Mesenchymal stem cell (in vitro differentiated cells and primary cell): Measurements from ENCODE around the gene PPP2R2D.

Source experiments
- DNase-seq: peaks from one replicate; pipeline ENCODE4 v3.0.0-alpha.2; 2013
- H2AFZ ChIP-seq: one replicate; pipeline ENCODE4 v1.6.1; 2013; ENCODE audit warnings: low read depth, mild to moderate bottlenecking, control low read depth, inconsistent platforms, low read length, moderate library complexity
- H2AK5ac ChIP-seq: 2 replicates; pipeline ENCODE4 v1.6.1; 2013; ENCODE audit warnings: low read length, moderate library complexity, mild to moderate bottlenecking, inconsistent platforms; ENCODE audit not compliant: severe bottlenecking
- H2BK120ac ChIP-seq: one replicate; pipeline ENCODE4 v1.6.1; 2013; ENCODE audit warnings: low read depth, mild to moderate bottlenecking, inconsistent platforms, low read length, moderate library complexity
- H2BK12ac ChIP-seq, 2 experiments: one replicate each; pipeline ENCODE4 v1.6.1; 2013; ENCODE audit warnings: inconsistent platforms in 2 of 2, low read length in 2 of 2, mild to moderate bottlenecking in 2 of 2, moderate library complexity in 2 of 2, control low read depth in 1 of 2
- H2BK15ac ChIP-seq: one replicate; pipeline ENCODE4 v1.6.1; 2013; ENCODE audit warnings: mild to moderate bottlenecking, low read depth, inconsistent platforms; ENCODE audit not compliant: poor library complexity, severe bottlenecking
- H2BK5ac ChIP-seq: 2 replicates; pipeline ENCODE4 v1.6.1; 2013; ENCODE audit warnings: low read depth, mild to moderate bottlenecking, low read length, control low read depth, inconsistent platforms; ENCODE audit not compliant: poor library complexity, severe bottlenecking
- H3K14ac ChIP-seq, 2 experiments: one replicate each; pipeline ENCODE4 v1.6.1; 2013; ENCODE audit warnings: inconsistent platforms in 2 of 2, low read length in 2 of 2, control low read depth in 1 of 2, mild to moderate bottlenecking in 1 of 2, moderate library complexity in 1 of 2
- H3K18ac ChIP-seq, 2 experiments: one replicate each; pipeline ENCODE4 v1.6.1; 2013; ENCODE audit warnings: inconsistent platforms in 2 of 2, low read length in 2 of 2, control low read depth in 1 of 2, low read depth in 1 of 2, mild to moderate bottlenecking in 1 of 2
- H3K23ac ChIP-seq, 2 experiments: one replicate each; pipeline ENCODE4 v1.6.1; 2013; ENCODE audit warnings: inconsistent platforms in 2 of 2, low read length in 2 of 2, mild to moderate bottlenecking in 2 of 2, moderate library complexity in 2 of 2, control low read depth in 1 of 2
- H3K27ac ChIP-seq: 2 replicates; pipeline ENCODE4 v1.5.1; 2013; ENCODE audit warnings: mild to moderate bottlenecking, moderate library complexity, low read length, control low read depth, inconsistent platforms; ENCODE audit not compliant: poor library complexity, severe bottlenecking
- H3K27me3 ChIP-seq, 2 experiments: 2 replicates each; pipeline versions ENCODE4 v1.6.1 to v1.7.0; 2013; ENCODE audit warnings: low read length in 2 of 2, mild to moderate bottlenecking in 2 of 2, moderate library complexity in 2 of 2, control low read depth in 1 of 2, inconsistent platforms in 1 of 2; ENCODE audit not compliant: control insufficient read depth in 1 of 2, insufficient read depth in 1 of 2
- H3K36me3 ChIP-seq, 2 experiments: 2 replicates each; pipeline versions ENCODE4 v1.6.1 to v1.7.0; 2013; ENCODE audit warnings: low read length in 2 of 2, control low read depth in 1 of 2, inconsistent platforms in 1 of 2, low read depth in 1 of 2, mild to moderate bottlenecking in 1 of 2; ENCODE audit not compliant: insufficient read depth in 2 of 2, control insufficient read depth in 1 of 2
- H3K4ac ChIP-seq, 2 experiments: one replicate each; pipeline ENCODE4 v1.6.1; 2013; ENCODE audit warnings: inconsistent platforms in 2 of 2, low read length in 2 of 2, mild to moderate bottlenecking in 2 of 2, moderate library complexity in 2 of 2, control low read depth in 1 of 2, low read depth in 1 of 2
- H3K4me1 ChIP-seq: 2 replicates; pipeline ENCODE4 v1.6.1; 2013; ENCODE audit warnings: low read depth, low read length, control low read depth; ENCODE audit not compliant: control insufficient read depth, insufficient read depth
- H3K4me2 ChIP-seq: 2 replicates; pipeline ENCODE4 v1.6.1; 2013; ENCODE audit warnings: low read length, mild to moderate bottlenecking, inconsistent platforms; ENCODE audit not compliant: poor library complexity, severe bottlenecking
- H3K4me3 ChIP-seq, 2 experiments: 2 replicates each; pipeline versions ENCODE4 v1.5.1 to v1.7.0; 2013; ENCODE audit warnings: low read length in 2 of 2, mild to moderate bottlenecking in 2 of 2, control low read depth in 1 of 2, low read depth in 1 of 2; ENCODE audit not compliant: insufficient read depth in 1 of 2
- H3K79me1 ChIP-seq: replicated peaks from 2 replicates; pipeline ENCODE4 v1.6.1; 2013; ENCODE audit warnings: mild to moderate bottlenecking, control low read depth, low read length, inconsistent platforms; ENCODE audit not compliant: poor library complexity, severe bottlenecking
- H3K9ac ChIP-seq: 2 replicates; pipeline ENCODE4 v1.7.0; 2013; ENCODE audit warnings: mild to moderate bottlenecking, low read length, moderate library complexity
- H3K9me3 ChIP-seq: 2 replicates; pipeline ENCODE4 v1.7.0; 2013; ENCODE audit warnings: mild to moderate bottlenecking, low read length; ENCODE audit not compliant: control insufficient read depth
- H4K8ac ChIP-seq: one replicate; pipeline ENCODE4 v1.6.1; 2013; ENCODE audit warnings: inconsistent platforms, mild to moderate bottlenecking, low read length, moderate library complexity
- H4K91ac ChIP-seq: one replicate; pipeline ENCODE4 v1.6.1; 2013; ENCODE audit warnings: mild to moderate bottlenecking, low read length, inconsistent platforms
- WGBS: methylation state at CpG from one replicate; pipeline ENCODE4 v1.1.7; 2013; ENCODE audit warnings: mixed read lengths; 5-methylcytosine and 5-hydroxymethylcytosine counted together

The PPP2R2D gene

DNA sequence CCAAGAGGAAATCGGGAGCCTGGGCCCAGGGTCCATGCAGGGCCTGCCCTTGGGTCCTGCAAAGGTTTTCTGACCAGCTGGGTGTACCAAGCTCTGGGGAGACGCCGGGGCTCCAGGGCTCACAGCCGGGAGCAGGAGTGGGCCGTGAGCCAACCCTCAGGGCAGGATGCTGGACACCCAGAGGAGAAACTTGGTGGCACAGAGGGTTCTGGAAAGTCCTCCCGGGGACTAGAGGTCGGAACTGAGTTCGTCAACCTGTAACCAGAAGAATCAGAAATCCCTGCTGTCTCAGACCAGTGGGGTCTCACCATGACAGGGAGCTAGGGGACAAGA lies 29.2 kb upstream of the PPP2R2D start:
- 76% methylated on average over 8 of the region's 8 CpGs for WGBS
- Histone ChIP-seq H2AK5ac (no peak overlapping the region), H3K18ac (no peak overlapping the region), H2BK120ac (no peak overlapping the region), H3K23ac (no peak overlapping the region), H3K36me3 (no peaks in the 10 kb centered on the region), H2BK5ac (no peak overlapping the region), H3K14ac (no peak overlapping the region), H3K4me3 (no peak overlapping the region), H3K4me2 (no peak overlapping the region), H3K9ac (no peak overlapping the region), H4K8ac (no peak overlapping the region), H2BK15ac (no peak overlapping the region), H3K9me3 (no peaks in the 10 kb centered on the region), H2BK12ac (no peak overlapping the region), H3K27me3 (peaks cover 17 to 56% of the 10 kb centered on the region in 2 experiments), H2AFZ (no peak overlapping the region), H3K79me1 (no peaks in the 10 kb centered on the region), H3K4me1 (peaks cover 4% of the 10 kb centered on the region), H4K91ac (no peak overlapping the region), H3K4ac (no peak overlapping the region), H3K27ac (no peak overlapping the region)
- DNase-seq = no peak

- DNase-seq = no peak
- H3K36me3 ChIP-seq = no peaks in the 10 kb centered on the region
- H4K91ac ChIP-seq = no peak overlapping the region
- H3K4me3 ChIP-seq = no peak overlapping the region
- H3K18ac ChIP-seq = no peak overlapping the region
- H3K4me2 ChIP-seq = no peak overlapping the region
- no peak overlapping the region for H3K27ac ChIP-seq
- no peak overlapping the region for H2AFZ ChIP-seq
- no peaks in the 10 kb centered on the region for H3K79me1 ChIP-seq
- no peak overlapping the region for H2AK5ac ChIP-seq
- no peaks in the 10 kb centered on the region for H3K9me3 ChIP-seq
- WGBS = 89% methylated on average over 27 of the region's 27 CpGs
- peaks cover 4% of the 10 kb centered on the region for H3K4me1 ChIP-seq
- H4K8ac ChIP-seq = no peak overlapping the region
- no peak overlapping the region for H3K4ac ChIP-seq
- no peak overlapping the region for H3K23ac ChIP-seq
- no peak overlapping the region for H3K9ac ChIP-seq
- H3K14ac ChIP-seq = no peak overlapping the region
- no peak overlapping the region for H2BK120ac ChIP-seq
- no peak overlapping the region for H2BK15ac ChIP-seq
- no peak overlapping the region for H2BK12ac ChIP-seq
- peaks cover 18 to 59% of the 10 kb centered on the region in 2 experiments for H3K27me3 ChIP-seq
- no peak overlapping the region for H2BK5ac ChIP-seq
Measured at GRCh38 chr10:131872011-131872826, 28.6 kb upstream of the PPP2R2D start.

DNA sequence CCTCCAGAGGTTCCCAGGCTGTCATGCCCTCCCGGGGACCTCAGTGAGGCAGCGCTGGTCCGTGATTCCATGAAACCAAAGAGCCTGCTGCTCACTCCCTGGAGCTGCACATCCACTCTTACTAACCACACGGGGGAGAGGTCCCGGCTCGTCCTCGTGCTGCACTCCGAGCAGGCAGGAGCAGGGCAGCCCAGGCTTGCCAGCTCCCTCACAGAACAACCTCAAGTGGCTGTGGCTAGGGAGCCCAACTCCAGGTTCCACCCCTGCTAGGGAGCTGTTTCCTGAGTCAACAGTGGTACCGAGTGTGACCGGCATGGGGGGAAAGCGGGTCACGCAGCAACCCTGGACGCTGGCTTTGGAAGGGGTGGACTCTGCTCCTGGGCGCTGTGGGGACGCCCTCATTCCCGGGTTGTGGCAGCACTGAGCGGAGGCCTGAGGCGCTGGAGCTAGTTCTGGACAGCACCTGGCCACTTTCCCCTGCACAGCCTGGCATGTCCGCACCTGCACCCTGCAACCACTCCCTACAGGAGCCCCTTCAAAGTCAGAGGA lies 27.9 kb upstream of the PPP2R2D start:
- Histone ChIP-seq H3K14ac (no peak overlapping the region), H2BK5ac (no peak overlapping the region), H3K9ac (no peak overlapping the region), H3K27ac (no peak overlapping the region), H3K4me2 (no peak overlapping the region), H2AK5ac (no peak overlapping the region), H3K79me1 (no peaks in the 10 kb centered on the region), H3K36me3 (no peaks in the 10 kb centered on the region), H3K27me3 (peaks cover 18 to 62% of the 10 kb centered on the region in 2 experiments), H3K23ac (no peak overlapping the region), H3K4me1 (peaks cover 4% of the 10 kb centered on the region), H2BK15ac (no peak overlapping the region), H3K9me3 (no peaks in the 10 kb centered on the region), H2AFZ (no peak overlapping the region), H4K8ac (no peak overlapping the region), H3K4me3 (no peak overlapping the region), H3K4ac (no peak overlapping the region), H2BK12ac (no peak overlapping the region), H2BK120ac (no peak overlapping the region), H3K18ac (no peak overlapping the region), H4K91ac (no peak overlapping the region)
- no peak for DNase-seq
- WGBS = 83% methylated on average over 19 of the region's 19 CpGs

DNA sequence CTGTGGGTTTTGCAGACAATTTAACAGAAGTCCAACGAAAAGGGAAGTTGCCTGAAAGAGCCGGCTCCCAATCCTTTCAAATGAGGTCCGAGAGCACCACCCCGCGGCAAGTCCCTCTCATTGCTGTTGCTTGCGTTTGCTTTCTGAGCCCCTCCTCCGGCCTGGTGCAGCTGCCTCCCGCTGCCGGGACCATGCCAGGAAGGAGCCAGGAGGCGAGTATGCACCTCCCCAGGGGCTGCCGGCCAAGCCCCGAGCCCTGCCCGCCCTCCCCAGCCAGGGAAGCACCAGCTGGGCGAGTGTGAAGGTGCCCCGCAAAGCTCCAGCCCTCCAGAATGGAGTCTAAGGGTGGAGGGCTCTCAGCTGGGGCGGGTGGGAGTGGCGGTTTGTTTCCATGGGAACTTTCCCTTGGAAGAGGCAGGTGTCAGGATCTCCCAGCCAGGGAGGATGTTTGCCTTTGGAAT lies 25.8 kb upstream of the PPP2R2D start:
- H3K27ac ChIP-seq = no peak overlapping the region
- peak; percentile 74 for DNase-seq
- no peak overlapping the region for H3K14ac ChIP-seq
- no peak overlapping the region for H2BK12ac ChIP-seq
- WGBS = 5% methylated on average over 13 of the region's 17 CpGs
- H3K18ac ChIP-seq = no peak overlapping the region
- no peak overlapping the region for H2AK5ac ChIP-seq
- H2BK120ac ChIP-seq = no peak overlapping the region
- H3K23ac ChIP-seq = no peak overlapping the region
- H3K9ac ChIP-seq = no peak overlapping the region
- peak overlapping the region; percentile 8 for H3K4me2 ChIP-seq
- H2BK5ac ChIP-seq = no peak overlapping the region
- no peak overlapping the region for H4K91ac ChIP-seq
- no peaks in the 10 kb centered on the region for H3K36me3 ChIP-seq
- no peaks in the 10 kb centered on the region for H3K79me1 ChIP-seq
- no peaks in the 10 kb centered on the region for H3K9me3 ChIP-seq
- H3K27me3 ChIP-seq = peaks cover 22 to 71% of the 10 kb centered on the region in 2 experiments
- no peak overlapping the region for H2AFZ ChIP-seq
- H3K4me3 ChIP-seq = no peak overlapping the region
- peaks cover 4% of the 10 kb centered on the region for H3K4me1 ChIP-seq
- no peak overlapping the region for H2BK15ac ChIP-seq
- no peak overlapping the region for H3K4ac ChIP-seq
- H4K8ac ChIP-seq = no peak overlapping the region
